ENCODE measurements around the gene PTPN4. TPM values are rescaled to one million over a fixed set of nuclear protein-coding genes. Genes with fewer than 3 reads are reported as not detected.

PTPN4 gene
- total and polyA plus RNA-seq, 10 of the 15 experiments (the other 5 are each of a cell fraction or from before 2014, with no cell fraction given) = 5.0 to 29.7 (median 23.7) TPM

GRCh38 chr2:119849838-119850565 is 90.3 kb downstream of the PTPN4 start (continued):
- TF ChIP-seq PBX3 (IDR thresholded peaks at IDR 0.05; ENCODE audit: insufficient replicate concordance, low read depth, low read length) = no peak
- TF ChIP-seq RUNX3 (IDR thresholded peaks at IDR 0.05; ENCODE audit: low read length) = no peak

GRCh38 chr2:119852214-119852613 is 92.5 kb downstream of the PTPN4 start:
- peaks cover 24% of the 10 kb centered on the region for H3K9me3 ChIP-seq (replicated peaks; ENCODE audit: control insufficient read depth, insufficient read depth, low read length)
- BruUV-seq (replicated peaks) = no TSS peak
- H3K4me1 ChIP-seq (ENCODE audit: control insufficient read depth, insufficient read depth, low read length) = no peaks in the 10 kb centered on the region
- H3K79me2 ChIP-seq (ENCODE audit: control insufficient read depth, insufficient read depth, low read length) = no peaks in the 10 kb centered on the region; the same call in 1 of the 2 replicates
- DNase-seq (ENCODE audit: low read depth, low spot score) (no peak), ATAC-seq (no peak), FAIRE-seq (no peak)
- CTCF ChIA-PET = interaction anchor here (0.7 kb wide), 2 partner anchors 113 to 132 kb away, joined by 3 read pairs; no protein-coding TSS in a partner anchor
- no peak overlapping the region for H2AFZ ChIP-seq (ENCODE audit: control insufficient read depth, low read depth, low read length)
- RAD21 ChIA-PET (ENCODE audit: unreplicated experiment) = no interaction called here
- H3K27ac ChIP-seq (ENCODE audit: control insufficient read depth, insufficient read depth) = no peak overlapping the region
- no peaks in the 10 kb centered on the region for H4K20me1 ChIP-seq (ENCODE audit: control insufficient read depth, insufficient read depth)
- no peak overlapping the region for H3K4me3 ChIP-seq
- no peaks in the 10 kb centered on the region for H3K36me3 ChIP-seq (ENCODE audit: control insufficient read depth in 2 of 2, insufficient read depth in 2 of 2, low read length in 1 of 2)
- SMC1A ChIA-PET (ENCODE audit: uncharacterized antibody, unreplicated experiment) = no interaction called here
- no peak overlapping the region for H3K9ac ChIP-seq (ENCODE audit: control insufficient read depth, insufficient read depth, low read length)
- in situ Hi-C loops (cut with MboI) = no loop called here
- intact Hi-C loops (cut with micrococcal nuclease; ENCODE audit: unreplicated experiment) = no loop called here
- H3K4me2 ChIP-seq (ENCODE audit: control insufficient read depth, insufficient read depth) = no peak overlapping the region
- no peak for TF ChIP-seq CEBPZ (IDR thresholded peaks at IDR 0.05; ENCODE audit: low read depth, low read length)
- TF ChIP-seq CBX5 (IDR thresholded peaks at IDR 0.05; ENCODE audit: low read depth) = peak; percentile 81
- POLR2A ChIA-PET = no interaction called here
- no peaks in the 10 kb centered on the region for H3K27me3 ChIP-seq (replicated peaks in 1 of 2; ENCODE audit: control insufficient read depth in 2 of 2, insufficient read depth in 2 of 2, low read length in 1 of 2)
- 96% methylated on average over 6 of the region's 6 CpGs for WGBS (ENCODE audit: insufficient coverage, insufficient replicate concordance, low lambda C conversion rate, missing lambda C conversion rate)

All from GM12878 (cell line).